Neuronal stem cell (in vitro differentiated cells): ENCODE data around the gene KIAA1958. TPM values are rescaled to one million over a fixed set of nuclear protein-coding genes. Genes with fewer than 3 reads are reported as not detected.

ENCODE experiments used
- DNase-seq: peaks from one replicate; pipeline ENCODE4 v3.0.0-alpha.2; 2013; ENCODE audit warnings: low spot score
- H2AFZ ChIP-seq: one replicate; pipeline ENCODE4 v1.6.1; 2013; ENCODE audit warnings: mild to moderate bottlenecking, low read length, inconsistent platforms
- H2AK5ac ChIP-seq: 2 replicates; pipeline ENCODE4 v1.6.1; 2013; ENCODE audit warnings: low read depth, mild to moderate bottlenecking, inconsistent platforms, low read length, moderate library complexity, mixed read lengths
- H2BK120ac ChIP-seq: 2 replicates; pipeline ENCODE4 v1.6.1; 2013; ENCODE audit warnings: low read depth, mild to moderate bottlenecking, inconsistent platforms, low read length, moderate library complexity, mixed read lengths
- H2BK12ac ChIP-seq: one replicate; pipeline ENCODE4 v1.6.1; 2013; ENCODE audit warnings: low read length, inconsistent platforms
- H2BK15ac ChIP-seq: 2 replicates; pipeline ENCODE4 v1.6.1; 2013; ENCODE audit warnings: mild to moderate bottlenecking, low read length, inconsistent platforms, mixed read lengths
- H2BK5ac ChIP-seq: one replicate; pipeline ENCODE4 v1.6.1; 2013; ENCODE audit warnings: inconsistent platforms, mild to moderate bottlenecking, low read length, moderate library complexity
- H3K14ac ChIP-seq: one replicate; pipeline ENCODE4 v1.6.1; 2013; ENCODE audit warnings: low read length, inconsistent platforms
- H3K18ac ChIP-seq: 2 replicates; pipeline ENCODE4 v1.6.1; 2013; ENCODE audit warnings: low read length, inconsistent platforms
- H3K23ac ChIP-seq: 2 replicates; pipeline ENCODE4 v1.6.1; 2013; ENCODE audit warnings: low read depth, mild to moderate bottlenecking, mixed read lengths, low read length, inconsistent platforms; ENCODE audit not compliant: poor library complexity
- H3K27ac ChIP-seq: replicated peaks from 3 replicates; pipeline ENCODE4 v1.5.1; 2013; ENCODE audit warnings: low read length, inconsistent platforms
- H3K27me3 ChIP-seq, 3 experiments: 2 replicates each; pipeline ENCODE4 v1.6.1; 2013; ENCODE audit warnings: low read length in 3 of 3, mild to moderate bottlenecking in 2 of 3, inconsistent platforms in 1 of 3, low read depth in 1 of 3, mixed read lengths in 1 of 3, moderate library complexity in 1 of 3; ENCODE audit not compliant: control insufficient read depth in 3 of 3, insufficient read depth in 3 of 3
- H3K36me3 ChIP-seq, 2 donors: replicated peaks in 1 of 2; 2 replicates each; pipeline ENCODE4 v1.6.1; 2013; ENCODE audit warnings: low read length in 2 of 2; ENCODE audit not compliant: control insufficient read depth in 2 of 2, insufficient read depth in 2 of 2
- H3K4ac ChIP-seq: 2 replicates; pipeline ENCODE4 v1.6.1; 2013; ENCODE audit warnings: inconsistent platforms, mild to moderate bottlenecking, low read length, moderate library complexity
- H3K4me1 ChIP-seq, 2 donors: 1 replicate in 1 of 2; 2 replicates in 1 of 2; pipeline ENCODE4 v1.6.1; 2013; ENCODE audit warnings: low read length in 2 of 2, low read depth in 1 of 2; ENCODE audit not compliant: control insufficient read depth in 2 of 2, insufficient read depth in 1 of 2
- H3K4me2 ChIP-seq: one replicate; pipeline ENCODE4 v1.6.1; 2013; ENCODE audit warnings: mild to moderate bottlenecking, low read length, inconsistent platforms; ENCODE audit not compliant: insufficient read depth, poor library complexity, severe bottlenecking
- H3K4me3 ChIP-seq, 2 donors: 2 replicates each; pipeline ENCODE4 v1.5.1; 2013; ENCODE audit warnings: low read length in 2 of 2, mild to moderate bottlenecking in 2 of 2, inconsistent platforms in 1 of 2, moderate library complexity in 1 of 2
- H3K79me1 ChIP-seq: one replicate; pipeline ENCODE4 v1.6.1; 2013; ENCODE audit warnings: low read depth, mild to moderate bottlenecking, inconsistent platforms, low read length, moderate library complexity
- H3K9ac ChIP-seq: one replicate; pipeline ENCODE4 v1.6.1; 2013; ENCODE audit warnings: mild to moderate bottlenecking, low read depth, low read length, inconsistent platforms; ENCODE audit not compliant: poor library complexity
- H3K9me3 ChIP-seq, 2 donors: replicated peaks in 1 of 2; 2 replicates each; pipeline versions ENCODE3 to v1.6.1; 2013; ENCODE audit warnings: low read length in 2 of 2, mild to moderate bottlenecking in 2 of 2, inconsistent platforms in 1 of 2, low read depth in 1 of 2, mixed read lengths in 1 of 2, moderate library complexity in 1 of 2; ENCODE audit not compliant: control insufficient read depth in 2 of 2, insufficient read depth in 1 of 2
- H4K8ac ChIP-seq: one replicate; pipeline ENCODE4 v1.6.1; 2013; ENCODE audit warnings: low read depth, mild to moderate bottlenecking, inconsistent platforms, low read length, moderate library complexity
- H4K91ac ChIP-seq: one replicate; pipeline ENCODE4 v1.6.1; 2013; ENCODE audit warnings: low read length, low read depth, mild to moderate bottlenecking, inconsistent platforms; ENCODE audit not compliant: poor library complexity
- WGBS, 2 donors: extraction: QIAGEN DNeasy Blood & Tissue Kit; methylation state at CpG; one replicate each; pipeline ENCODE4 v1.1.7; 2013; ENCODE audit warnings: missing lambda C conversion rate in 2 of 2, mixed read lengths in 1 of 2; ENCODE audit not compliant: insufficient read length in 2 of 2, insufficient replicate concordance in 1 of 2; ENCODE audit errors: extremely low coverage in 2 of 2; 5-methylcytosine and 5-hydroxymethylcytosine counted together
- polyA plus RNA-seq, 2 experiments: library from polyadenylated mRNA; stranded (reverse); fragments of 200-250 nt; gene quantifications; one replicate each; pipeline ENCODE4 v1.2.3, GENCODE V29; 2013

Gene KIAA1958
- 17.6 TPM for polyA plus RNA-seq (2013, experiment 1 of 2)
- polyA plus RNA-seq (2013, experiment 2 of 2), result 17.8 TPM

- Histone ChIP-seq H2AK5ac (no peak within 1 kb of the TSS), H2BK15ac (no peak within 1 kb of the TSS), H3K36me3 (peaks cover 0 to 40% of the 10 kb centered on the region in 2 donors), H3K4me3 (peak within 1 kb of the TSS; percentile 88 to 90), H3K27ac (peak within 1 kb of the TSS; percentile 82), H2AFZ (peak within 1 kb of the TSS; percentile 91), H3K27me3 (no peaks in the 10 kb centered on the region), H3K4ac (peak within 1 kb of the TSS; percentile 85), H3K18ac (peak within 1 kb of the TSS; percentile 99), H3K14ac (peak within 1 kb of the TSS; percentile 98), H3K23ac (peak within 1 kb of the TSS; percentile 100), H2BK12ac (peak within 1 kb of the TSS; percentile 49), H2BK5ac (peak within 1 kb of the TSS; percentile 97), H3K9ac (peak within 1 kb of the TSS; percentile 100), H2BK120ac (peak within 1 kb of the TSS; percentile 72), H3K79me1 (no peaks in the 10 kb centered on the region), H4K91ac (peak within 1 kb of the TSS; percentile 87), H3K9me3 (no peaks in the 10 kb centered on the region), H3K4me2 (peak within 1 kb of the TSS; percentile 79), H3K4me1 (peaks cover 6 to 12% of the 10 kb centered on the region in 2 donors), H4K8ac (peak within 1 kb of the TSS; percentile 100)
- DNase-seq, result peak; percentile 74
- WGBS, 2 donors, result no CpG with 5 or more reads among the region's 93 CpGs
Measured at GRCh38 chr9:112486221-112487007, at the start of gene KIAA1958. Gene KIAA1958 (plus strand): TSS chr9:112486827. CDS start chr9:112574081, 87,254 bp downstream.

- no CpG with 5 or more reads among the region's 2 CpGs for WGBS, 2 donors
- H3K14ac ChIP-seq, result no peak overlapping the region
- no peak overlapping the region for H3K4me2 ChIP-seq
- no peak overlapping the region for H2AK5ac ChIP-seq
- no peak overlapping the region for H3K9ac ChIP-seq
- H2BK15ac ChIP-seq, result no peak overlapping the region
- peaks cover 1 to 60% of the 10 kb centered on the region in 2 donors for H3K36me3 ChIP-seq
- no peak overlapping the region for H3K23ac ChIP-seq
- no peak overlapping the region for H3K4ac ChIP-seq
- no peak overlapping the region for H2BK5ac ChIP-seq
- no peaks in the 10 kb centered on the region for H3K27me3 ChIP-seq
- no peak overlapping the region for H4K91ac ChIP-seq
- H3K4me1 ChIP-seq, result no peaks in the 10 kb centered on the region
- no peak overlapping the region for H3K4me3 ChIP-seq
- H4K8ac ChIP-seq, result no peak overlapping the region
- no peak overlapping the region for H2AFZ ChIP-seq
- no peak for DNase-seq
- H2BK12ac ChIP-seq, result no peak overlapping the region
- no peaks in the 10 kb centered on the region for H3K9me3 ChIP-seq
- H3K18ac ChIP-seq, result no peak overlapping the region
- H3K79me1 ChIP-seq, result no peaks in the 10 kb centered on the region
- H2BK120ac ChIP-seq, result no peak overlapping the region
- H3K27ac ChIP-seq, result no peak overlapping the region
Measured at GRCh38 chr9:112437406-112437805, 49.2 kb upstream of the KIAA1958 start.

- H3K18ac ChIP-seq, result no peak overlapping the region
- H2AK5ac ChIP-seq, result no peak overlapping the region
- no peak overlapping the region for H3K14ac ChIP-seq
- H3K27ac ChIP-seq, result no peak overlapping the region
- no peak overlapping the region for H2BK15ac ChIP-seq
- H3K4me3 ChIP-seq, result no peak overlapping the region
- H2BK5ac ChIP-seq, result no peak overlapping the region
- no peaks in the 10 kb centered on the region for H3K27me3 ChIP-seq
- no peak overlapping the region for H2BK120ac ChIP-seq
- H3K9ac ChIP-seq, result no peak overlapping the region
- H3K36me3 ChIP-seq, result peaks cover 1 to 69% of the 10 kb centered on the region in 2 donors
- no peaks in the 10 kb centered on the region for H3K4me1 ChIP-seq
- no peak overlapping the region for H3K4ac ChIP-seq
- DNase-seq, result no peak
- H4K8ac ChIP-seq, result no peak overlapping the region
- no peak overlapping the region for H3K23ac ChIP-seq
- H3K79me1 ChIP-seq, result no peaks in the 10 kb centered on the region
- H2AFZ ChIP-seq, result no peak overlapping the region
- WGBS, 2 donors, result no CpG with 5 or more reads among the region's 2 CpGs
- H2BK12ac ChIP-seq, result no peak overlapping the region
- no peaks in the 10 kb centered on the region for H3K9me3 ChIP-seq
- no peak overlapping the region for H3K4me2 ChIP-seq
- H4K91ac ChIP-seq, result no peak overlapping the region
Measured at GRCh38 chr9:112439171-112439570, 47.5 kb upstream of the KIAA1958 start.

- Histone ChIP-seq H3K36me3 (peaks cover 0 to 64% of the 10 kb centered on the region in 2 donors), H2AFZ (no peak overlapping the region), H4K8ac (no peak overlapping the region), H2BK5ac (no peak overlapping the region), H3K4me1 (no peaks in the 10 kb centered on the region), H3K9ac (no peak overlapping the region), H3K27ac (no peak overlapping the region), H3K4me3 (no peak overlapping the region), H3K79me1 (no peaks in the 10 kb centered on the region), H3K23ac (no peak overlapping the region), H2BK15ac (no peak overlapping the region), H3K27me3 (no peaks in the 10 kb centered on the region), H3K14ac (no peak overlapping the region), H3K4me2 (no peak overlapping the region), H4K91ac (no peak overlapping the region), H2BK12ac (no peak overlapping the region), H2AK5ac (no peak overlapping the region), H3K4ac (no peak overlapping the region), H3K9me3 (no peaks in the 10 kb centered on the region), H2BK120ac (no peak overlapping the region), H3K18ac (no peak overlapping the region)
- no CpG with 5 or more reads among the region's 2 CpGs for WGBS, 2 donors
- no peak for DNase-seq
Measured at GRCh38 chr9:112439825-112440224, 46.8 kb upstream of the KIAA1958 start.
